ENCODE measurements around the gene SAP30.

SAP30 gene

GRCh38 chr4:173391701-173392100 is 20.9 kb downstream of the SAP30 start:
- H3K9ac ChIP-seq (ENCODE audit: low read depth in 1 of 2, low read length in 2 of 2): no peak overlapping the region
- H3K4me3 ChIP-seq (ENCODE audit: low read length in 2 of 2): no peak overlapping the region
- no peaks in the 10 kb centered on the region for H3K36me3 ChIP-seq (ENCODE audit: control insufficient read depth in 2 of 2, insufficient read depth in 2 of 2, low read length in 2 of 2)
- no peaks in the 10 kb centered on the region for H3K4me1 ChIP-seq (ENCODE audit: control insufficient read depth in 2 of 2, insufficient read depth in 2 of 2, low read length in 2 of 2)
- no peak overlapping the region for H3K27ac ChIP-seq (ENCODE audit: low read depth in 2 of 2, low read length in 2 of 2)
- no peaks in the 10 kb centered on the region for H3K27me3 ChIP-seq (ENCODE audit: control insufficient read depth in 2 of 2, insufficient read depth in 2 of 2, low read length in 2 of 2)
- H3K9me3 ChIP-seq (ENCODE audit: control insufficient read depth in 2 of 2, low read length in 2 of 2): no peaks in the 10 kb centered on the region

DNA sequence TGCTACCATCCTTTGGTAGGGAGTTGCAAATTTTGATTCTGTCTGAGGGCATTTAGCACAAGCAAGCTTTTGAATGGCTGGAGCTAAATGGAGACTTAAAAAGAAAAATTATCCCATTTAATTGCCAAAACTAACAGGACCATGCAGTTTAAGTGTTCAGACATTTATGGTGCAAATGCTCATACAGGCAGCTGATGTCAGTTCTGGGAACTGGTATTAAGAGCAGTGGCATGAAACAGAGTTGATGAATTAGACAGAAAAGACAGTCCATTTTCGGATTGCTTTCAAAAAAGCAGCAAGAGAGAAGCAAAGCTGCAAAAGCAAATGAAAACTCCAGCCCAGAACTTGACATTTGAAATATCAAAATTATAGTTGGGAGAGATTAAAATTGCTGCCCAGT is 26.9 kb downstream of the SAP30 start:
- no peaks in the 10 kb centered on the region for H3K36me3 ChIP-seq (ENCODE audit: control insufficient read depth in 2 of 2, insufficient read depth in 2 of 2, low read length in 2 of 2)
- H3K4me1 ChIP-seq (ENCODE audit: control insufficient read depth in 2 of 2, insufficient read depth in 2 of 2, low read length in 2 of 2): no peaks in the 10 kb centered on the region
- H3K9ac ChIP-seq (ENCODE audit: low read depth in 1 of 2, low read length in 2 of 2): no peak overlapping the region
- no peak overlapping the region for H3K27ac ChIP-seq (ENCODE audit: low read depth in 2 of 2, low read length in 2 of 2)
- H3K9me3 ChIP-seq (ENCODE audit: control insufficient read depth in 2 of 2, low read length in 2 of 2): no peaks in the 10 kb centered on the region
- H3K27me3 ChIP-seq (ENCODE audit: control insufficient read depth in 2 of 2, insufficient read depth in 2 of 2, low read length in 2 of 2): no peaks in the 10 kb centered on the region
- no peak overlapping the region for H3K4me3 ChIP-seq (ENCODE audit: low read length in 2 of 2)

DNA sequence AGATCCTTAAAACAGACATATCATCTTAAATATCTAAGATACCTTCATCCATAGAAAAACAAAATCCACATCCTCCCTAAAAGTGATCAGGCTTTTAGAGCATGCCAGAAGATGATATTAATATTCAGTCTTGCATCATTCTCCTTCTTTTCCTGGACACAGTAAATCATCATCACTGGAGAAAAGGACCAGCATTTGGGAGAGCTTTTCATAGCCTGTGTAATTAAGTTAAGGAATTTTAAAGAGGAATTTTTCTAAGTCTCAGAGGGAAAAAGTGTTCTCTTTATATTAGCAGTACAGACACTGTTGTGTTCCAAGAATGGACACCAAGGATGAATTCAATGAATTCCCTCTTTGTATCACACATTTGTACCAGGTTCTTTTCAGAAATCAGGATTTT is 27.5 kb downstream of the SAP30 start:
- Histone ChIP-seq H3K9me3 (ENCODE audit: control insufficient read depth in 2 of 2, low read length in 2 of 2) (no peaks in the 10 kb centered on the region), H3K4me3 (ENCODE audit: low read length in 2 of 2) (no peak overlapping the region), H3K9ac (ENCODE audit: low read depth in 1 of 2, low read length in 2 of 2) (no peak overlapping the region), H3K27ac (ENCODE audit: low read depth in 2 of 2, low read length in 2 of 2) (no peak overlapping the region), H3K4me1 (ENCODE audit: control insufficient read depth in 2 of 2, insufficient read depth in 2 of 2, low read length in 2 of 2) (no peaks in the 10 kb centered on the region), H3K27me3 (ENCODE audit: control insufficient read depth in 2 of 2, insufficient read depth in 2 of 2, low read length in 2 of 2) (no peaks in the 10 kb centered on the region), H3K36me3 (ENCODE audit: control insufficient read depth in 2 of 2, insufficient read depth in 2 of 2, low read length in 2 of 2) (no peaks in the 10 kb centered on the region)

- Histone ChIP-seq H3K27ac (ENCODE audit: low read depth in 2 of 2, low read length in 2 of 2) (no peak within 1 kb of the TSS), H3K4me3 (ENCODE audit: low read length in 2 of 2) (no peak within 1 kb of the TSS), H3K4me1 (ENCODE audit: control insufficient read depth in 2 of 2, insufficient read depth in 2 of 2, low read length in 2 of 2) (no peaks in the 10 kb centered on the region), H3K9me3 (ENCODE audit: control insufficient read depth in 2 of 2, low read length in 2 of 2) (no peaks in the 10 kb centered on the region), H3K36me3 (ENCODE audit: control insufficient read depth in 2 of 2, insufficient read depth in 2 of 2, low read length in 2 of 2) (no peaks in the 10 kb centered on the region), H3K27me3 (ENCODE audit: control insufficient read depth in 2 of 2, insufficient read depth in 2 of 2, low read length in 2 of 2) (no peaks in the 10 kb centered on the region), H3K9ac (ENCODE audit: low read depth in 1 of 2, low read length in 2 of 2) (no peak within 1 kb of the TSS)
Measured at GRCh38 chr4:173398779-173399415, 28.1 kb downstream of the SAP30 start, which contains the start of gene SCRG1. TSS of gene SCRG1 (minus strand) at chr4:173399116. CDS start at chr4:173391414, 7,702 bp downstream.

GRCh38 chr4:173401063-173401462 is 30.3 kb downstream of the SAP30 start:
- no peak overlapping the region for H3K27ac ChIP-seq (ENCODE audit: low read depth in 2 of 2, low read length in 2 of 2)
- no peak overlapping the region for H3K4me3 ChIP-seq (ENCODE audit: low read length in 2 of 2)
- H3K9ac ChIP-seq (ENCODE audit: low read depth in 1 of 2, low read length in 2 of 2): no peak overlapping the region
- H3K4me1 ChIP-seq (ENCODE audit: control insufficient read depth in 2 of 2, insufficient read depth in 2 of 2, low read length in 2 of 2): no peaks in the 10 kb centered on the region
- H3K27me3 ChIP-seq (ENCODE audit: control insufficient read depth in 2 of 2, insufficient read depth in 2 of 2, low read length in 2 of 2): no peaks in the 10 kb centered on the region
- no peaks in the 10 kb centered on the region for H3K36me3 ChIP-seq (ENCODE audit: control insufficient read depth in 2 of 2, insufficient read depth in 2 of 2, low read length in 2 of 2)
- no peaks in the 10 kb centered on the region for H3K9me3 ChIP-seq (ENCODE audit: control insufficient read depth in 2 of 2, low read length in 2 of 2)

DNA sequence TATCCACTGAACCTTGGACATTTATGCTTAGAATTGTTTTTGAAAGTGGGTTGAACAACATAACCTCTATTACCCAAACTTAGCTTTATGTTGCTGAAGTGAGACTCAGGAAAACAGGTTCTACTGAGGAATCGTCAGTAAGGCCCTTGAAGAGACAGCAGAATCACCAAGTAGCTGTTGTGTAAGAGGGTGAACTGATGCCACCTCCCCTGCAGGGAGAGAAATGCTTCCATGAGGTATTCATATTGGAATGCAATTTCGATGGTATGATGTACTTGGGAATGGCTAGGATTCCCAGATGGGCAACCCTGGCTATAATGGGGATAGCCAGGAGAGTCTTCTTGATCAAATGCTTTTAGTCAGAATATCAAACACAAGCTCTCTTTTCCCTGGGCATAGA is 32.3 kb downstream of the SAP30 start:
- Histone ChIP-seq H3K27me3 (ENCODE audit: control insufficient read depth in 2 of 2, insufficient read depth in 2 of 2, low read length in 2 of 2) (no peaks in the 10 kb centered on the region), H3K9ac (ENCODE audit: low read depth in 1 of 2, low read length in 2 of 2) (no peak overlapping the region), H3K4me3 (ENCODE audit: low read length in 2 of 2) (no peak overlapping the region), H3K9me3 (ENCODE audit: control insufficient read depth in 2 of 2, low read length in 2 of 2) (no peaks in the 10 kb centered on the region), H3K4me1 (ENCODE audit: control insufficient read depth in 2 of 2, insufficient read depth in 2 of 2, low read length in 2 of 2) (no peaks in the 10 kb centered on the region), H3K36me3 (ENCODE audit: control insufficient read depth in 2 of 2, insufficient read depth in 2 of 2, low read length in 2 of 2) (no peaks in the 10 kb centered on the region), H3K27ac (ENCODE audit: low read depth in 2 of 2, low read length in 2 of 2) (no peak overlapping the region)

DNA sequence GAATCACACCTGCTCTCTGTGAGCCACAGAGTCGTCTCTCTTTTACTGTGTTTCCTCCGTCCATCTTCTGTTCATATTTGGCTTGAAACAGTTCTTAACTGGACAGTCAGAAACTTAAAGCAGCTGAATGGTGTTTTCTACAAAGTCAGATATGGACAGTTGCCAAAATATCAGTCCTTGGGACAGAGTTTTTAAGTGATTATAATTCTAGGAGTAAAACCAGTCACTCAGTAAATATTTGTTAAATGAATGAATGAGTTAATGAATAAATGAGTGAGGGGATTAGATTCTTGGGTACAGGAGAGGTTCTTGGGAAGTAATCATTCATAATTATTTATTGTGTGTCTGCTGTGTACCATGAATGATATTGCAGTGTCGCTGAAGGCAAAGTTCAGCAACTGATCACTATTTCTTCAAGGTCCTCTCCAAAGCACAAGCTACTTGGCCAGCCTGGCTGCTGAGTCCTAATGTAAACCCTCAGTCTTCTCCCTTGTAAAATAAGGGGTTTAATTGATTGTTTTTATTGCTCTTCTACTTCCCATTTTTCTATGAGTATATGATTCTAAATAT is 33.6 kb downstream of the SAP30 start:
- no peaks in the 10 kb centered on the region for H3K27me3 ChIP-seq (ENCODE audit: control insufficient read depth in 2 of 2, insufficient read depth in 2 of 2, low read length in 2 of 2)
- no peaks in the 10 kb centered on the region for H3K9me3 ChIP-seq (ENCODE audit: control insufficient read depth in 2 of 2, low read length in 2 of 2)
- H3K27ac ChIP-seq (ENCODE audit: low read depth in 2 of 2, low read length in 2 of 2): no peak overlapping the region
- no peak overlapping the region for H3K4me3 ChIP-seq (ENCODE audit: low read length in 2 of 2)
- H3K36me3 ChIP-seq (ENCODE audit: control insufficient read depth in 2 of 2, insufficient read depth in 2 of 2, low read length in 2 of 2): no peaks in the 10 kb centered on the region
- no peaks in the 10 kb centered on the region for H3K4me1 ChIP-seq (ENCODE audit: control insufficient read depth in 2 of 2, insufficient read depth in 2 of 2, low read length in 2 of 2)
- H3K9ac ChIP-seq (ENCODE audit: low read depth in 1 of 2, low read length in 2 of 2): no peak overlapping the region

DNA sequence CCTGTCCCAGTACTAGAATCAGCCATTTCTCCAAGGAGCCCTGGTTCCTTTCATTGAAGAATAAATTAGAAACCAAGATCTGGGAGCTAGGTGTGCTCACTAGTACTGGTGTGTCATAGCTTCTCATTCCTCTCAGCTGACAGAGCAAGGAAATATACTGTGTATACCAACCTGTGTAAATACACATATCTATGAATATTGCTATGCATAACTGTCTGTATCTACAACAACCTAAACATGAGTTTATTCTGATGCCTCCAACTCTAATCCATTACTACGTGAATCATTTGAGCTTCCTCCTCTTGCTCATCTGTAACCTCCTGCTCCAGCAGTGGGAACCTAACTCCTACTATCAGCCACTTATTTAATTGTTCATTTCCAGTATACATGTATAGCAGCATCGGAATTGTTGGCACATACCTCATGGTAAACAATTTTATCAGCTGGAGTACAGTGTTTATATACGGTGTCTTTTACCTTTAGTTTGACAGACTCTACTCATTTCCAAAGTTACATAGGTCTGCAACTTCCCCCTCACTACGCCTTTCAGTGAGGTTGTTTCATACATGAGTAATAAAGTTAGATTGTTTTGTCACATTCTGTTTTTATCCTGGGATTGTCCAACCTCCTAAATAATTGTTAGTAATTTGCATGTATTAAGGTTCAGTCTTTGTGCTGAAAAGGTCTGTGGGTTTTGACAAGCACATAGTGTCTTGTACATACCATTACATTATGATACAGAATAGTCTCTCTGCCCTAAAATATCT is 35.3 kb downstream of the SAP30 start:
- no peaks in the 10 kb centered on the region for H3K4me1 ChIP-seq (ENCODE audit: control insufficient read depth in 2 of 2, insufficient read depth in 2 of 2, low read length in 2 of 2)
- H3K4me3 ChIP-seq (ENCODE audit: low read length in 2 of 2): no peak overlapping the region
- H3K9ac ChIP-seq (ENCODE audit: low read depth in 1 of 2, low read length in 2 of 2): no peak overlapping the region
- H3K36me3 ChIP-seq (ENCODE audit: control insufficient read depth in 2 of 2, insufficient read depth in 2 of 2, low read length in 2 of 2): no peaks in the 10 kb centered on the region
- no peaks in the 10 kb centered on the region for H3K27me3 ChIP-seq (ENCODE audit: control insufficient read depth in 2 of 2, insufficient read depth in 2 of 2, low read length in 2 of 2)
- H3K27ac ChIP-seq (ENCODE audit: low read depth in 2 of 2, low read length in 2 of 2): no peak overlapping the region
- H3K9me3 ChIP-seq (ENCODE audit: control insufficient read depth in 2 of 2, low read length in 2 of 2): no peaks in the 10 kb centered on the region

- no peak overlapping the region for H3K9ac ChIP-seq (ENCODE audit: low read depth in 1 of 2, low read length in 2 of 2)
- H3K27ac ChIP-seq (ENCODE audit: low read depth in 2 of 2, low read length in 2 of 2): no peak overlapping the region
Measured at GRCh38 chr4:173410079-173410478, 39.3 kb downstream of the SAP30 start.

GRCh38 chr4:173411106-173411693 is 40.4 kb downstream of the SAP30 start:
- Histone ChIP-seq H3K4me3 (ENCODE audit: low read length in 2 of 2) (no peak overlapping the region), H3K27ac (ENCODE audit: low read depth in 2 of 2, low read length in 2 of 2) (no peak overlapping the region), H3K9ac (ENCODE audit: low read depth in 1 of 2, low read length in 2 of 2) (no peak overlapping the region), H3K27me3 (ENCODE audit: control insufficient read depth in 2 of 2, insufficient read depth in 2 of 2, low read length in 2 of 2) (no peaks in the 10 kb centered on the region), H3K4me1 (ENCODE audit: control insufficient read depth in 2 of 2, insufficient read depth in 2 of 2, low read length in 2 of 2) (no peaks in the 10 kb centered on the region), H3K36me3 (ENCODE audit: control insufficient read depth in 2 of 2, insufficient read depth in 2 of 2, low read length in 2 of 2) (no peaks in the 10 kb centered on the region), H3K9me3 (ENCODE audit: control insufficient read depth in 2 of 2, low read length in 2 of 2) (no peaks in the 10 kb centered on the region)

More at GRCh38 chr4:173410079-173410478, 39.3 kb downstream of the SAP30 start:
- Histone ChIP-seq H3K4me1 (ENCODE audit: control insufficient read depth in 2 of 2, insufficient read depth in 2 of 2, low read length in 2 of 2) (no peaks in the 10 kb centered on the region), H3K9me3 (ENCODE audit: control insufficient read depth in 2 of 2, low read length in 2 of 2) (no peaks in the 10 kb centered on the region), H3K36me3 (ENCODE audit: control insufficient read depth in 2 of 2, insufficient read depth in 2 of 2, low read length in 2 of 2) (no peaks in the 10 kb centered on the region), H3K27me3 (ENCODE audit: control insufficient read depth in 2 of 2, insufficient read depth in 2 of 2, low read length in 2 of 2) (no peaks in the 10 kb centered on the region), H3K4me3 (ENCODE audit: low read length in 2 of 2) (no peak overlapping the region)
